Iris pigment epithelial cell (primary cell): ENCODE measurements around the gene PRKCSH.
"Not testable (repeated sequence)": the region's sequence is repeated elsewhere in the genome, so short reads cannot be mapped to it uniquely, and the experiment has no call there.

Experiments
- DNase-seq: peaks from one replicate; pipeline ENCODE4 v3.0.0-alpha.2; 2011; ENCODE audit warnings: low read depth

PRKCSH gene

GRCh38 chr19:11418549-11419506 lies 16.6 kb upstream of the PRKCSH start, which contains the start of gene RGL3:
Gene RGL3 (minus strand): TSS chr19:11419314. CDS start chr19:11419278, 36 bp downstream.
- DNase-seq: no peak

GRCh38 chr19:11420429-11421370 lies 14.7 kb upstream of the PRKCSH start:
- peak; percentile 22 for DNase-seq

GRCh38 chr19:11421371-11422098 lies 13.9 kb upstream of the PRKCSH start:
- DNase-seq: no peak

DNA sequence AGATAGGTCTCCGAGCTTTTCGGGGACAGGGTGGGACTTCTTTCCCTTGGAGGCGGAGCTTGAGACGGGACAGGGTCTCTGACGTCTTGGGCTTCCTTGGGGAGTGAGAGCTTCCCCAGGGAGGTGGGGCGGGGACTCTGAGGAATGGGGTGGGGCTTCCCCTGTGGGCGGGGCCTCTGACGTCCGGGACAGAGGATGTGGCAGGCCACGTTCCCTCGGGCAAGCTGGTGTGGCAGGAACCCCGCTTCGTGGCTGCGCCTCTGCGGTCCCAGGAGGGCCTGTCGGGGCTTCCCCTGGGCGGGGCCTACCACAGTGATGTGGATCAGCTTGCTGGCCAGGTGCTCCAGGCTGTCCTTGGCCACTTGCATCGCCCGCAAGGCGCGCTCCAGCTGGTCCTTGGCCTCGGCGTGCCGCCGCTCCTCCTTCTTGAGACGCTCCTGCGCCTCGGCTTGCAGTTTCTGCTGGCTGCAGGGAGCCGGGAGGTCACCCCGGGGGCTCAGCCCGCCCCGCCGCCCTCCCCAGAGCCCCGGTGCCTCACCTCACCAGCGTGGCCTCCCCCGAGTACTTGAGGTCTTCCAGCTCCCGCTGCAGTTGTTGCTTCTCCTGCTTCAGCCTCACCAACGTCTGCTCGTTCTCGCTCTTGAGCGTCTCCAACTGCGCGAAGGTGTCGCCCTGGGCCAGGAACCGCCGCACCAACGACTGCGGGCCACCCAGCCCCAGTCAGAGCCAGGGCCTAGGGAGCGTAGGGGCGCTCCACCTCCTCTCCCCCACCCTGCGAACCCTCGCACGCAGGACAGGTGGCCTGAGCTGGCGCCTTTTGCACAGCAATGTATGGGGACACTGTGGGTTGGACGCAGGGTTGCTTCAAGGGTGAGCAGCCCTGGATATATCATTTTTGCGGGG lies 13.0 kb upstream of the PRKCSH start:
- DNase-seq: peak; percentile 22

GRCh38 chr19:11423164-11423790 lies 12.2 kb upstream of the PRKCSH start:
- DNase-seq: no peak

GRCh38 chr19:11423791-11424181 lies 11.6 kb upstream of the PRKCSH start:
- DNase-seq: no peak

DNA sequence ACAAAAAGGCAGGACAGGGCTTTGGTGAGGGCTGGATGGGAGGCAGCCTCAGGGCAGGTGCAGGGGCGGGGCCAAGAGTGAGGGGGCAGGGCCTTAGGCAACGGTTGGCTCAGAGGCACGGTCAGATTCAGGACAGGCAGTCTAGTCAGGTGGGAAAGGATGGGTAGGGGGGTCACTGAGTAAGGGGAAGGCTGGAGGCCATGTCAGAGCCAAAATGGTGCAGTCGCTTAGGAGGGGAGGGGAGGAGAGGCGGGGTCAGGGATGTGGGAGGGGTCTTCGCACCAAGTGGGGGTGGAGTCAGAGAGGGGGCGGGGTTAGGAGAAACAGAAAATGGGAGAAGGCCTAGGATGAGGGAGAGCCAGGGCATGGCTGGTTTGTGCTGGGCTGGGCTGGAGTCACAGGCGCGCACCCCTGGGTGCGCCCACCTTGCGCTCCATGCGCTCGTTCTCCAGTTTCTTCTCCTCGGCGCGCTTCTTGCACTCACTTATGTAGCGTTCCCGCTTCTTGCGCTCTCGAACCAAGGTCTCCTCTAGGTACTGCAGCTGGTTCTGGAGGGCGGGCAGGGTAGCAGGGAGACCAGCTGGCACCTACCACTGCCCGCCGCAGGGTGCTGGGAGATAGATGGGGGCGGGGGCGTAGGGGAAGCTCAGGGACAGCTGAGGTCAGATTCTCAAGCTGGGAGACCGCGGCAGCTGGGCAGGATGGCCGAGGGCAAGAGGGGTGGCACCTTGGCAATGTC lies 9.5 kb upstream of the PRKCSH start:
- no peak for DNase-seq

GRCh38 chr19:11426656-11427055 lies 8.8 kb upstream of the PRKCSH start:
- no peak for DNase-seq

- not testable (repeated sequence) for DNase-seq
Measured at GRCh38 chr19:11433526-11433925, 1.9 kb upstream of the PRKCSH start.

GRCh38 chr19:11434703-11435056 lies 755 bp upstream of the PRKCSH start:
- no peak for DNase-seq

DNA sequence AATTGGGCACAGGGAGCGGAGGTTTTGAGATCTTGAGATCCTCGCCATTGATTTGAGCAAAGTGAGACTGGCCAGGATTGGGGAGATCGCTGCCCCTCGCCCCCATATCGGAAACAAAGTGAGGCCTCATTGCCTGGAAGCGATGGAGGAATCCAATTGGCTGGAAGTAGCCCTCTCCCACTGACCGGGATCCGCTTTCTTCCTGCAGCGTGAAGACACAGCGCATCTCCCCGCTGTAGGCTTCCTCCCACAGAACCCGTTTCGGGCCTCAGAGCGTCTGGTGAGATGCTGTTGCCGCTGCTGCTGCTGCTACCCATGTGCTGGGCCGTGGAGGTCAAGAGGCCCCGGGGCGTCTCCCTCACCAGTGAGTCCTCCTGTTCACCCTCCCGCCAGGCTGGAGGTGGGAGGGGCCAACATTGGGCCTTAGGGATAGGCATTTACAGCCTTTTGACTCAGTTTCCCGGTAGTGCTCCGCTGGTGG lies 438 bp downstream of the PRKCSH start:
- peak; percentile 52 for DNase-seq

DNA sequence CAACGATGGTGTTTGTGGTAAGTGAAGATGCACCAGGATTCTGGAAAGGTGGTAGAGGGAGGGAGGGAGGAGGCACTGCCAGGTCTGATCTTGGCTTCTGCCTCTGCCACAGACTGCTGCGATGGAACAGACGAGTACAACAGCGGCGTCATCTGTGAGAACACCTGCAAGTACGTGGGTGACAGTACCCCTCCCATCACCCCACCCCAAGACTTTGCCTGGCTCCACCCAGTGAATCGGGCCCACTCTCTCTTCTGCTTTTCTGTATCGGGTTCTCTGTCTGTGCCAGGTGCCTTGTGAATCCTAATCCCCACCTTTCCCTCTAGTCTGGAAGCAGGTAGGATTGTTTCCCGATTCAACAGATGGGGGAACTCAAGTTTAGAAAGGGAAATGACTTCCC lies 2.5 kb downstream of the PRKCSH start:
- no peak for DNase-seq

DNA sequence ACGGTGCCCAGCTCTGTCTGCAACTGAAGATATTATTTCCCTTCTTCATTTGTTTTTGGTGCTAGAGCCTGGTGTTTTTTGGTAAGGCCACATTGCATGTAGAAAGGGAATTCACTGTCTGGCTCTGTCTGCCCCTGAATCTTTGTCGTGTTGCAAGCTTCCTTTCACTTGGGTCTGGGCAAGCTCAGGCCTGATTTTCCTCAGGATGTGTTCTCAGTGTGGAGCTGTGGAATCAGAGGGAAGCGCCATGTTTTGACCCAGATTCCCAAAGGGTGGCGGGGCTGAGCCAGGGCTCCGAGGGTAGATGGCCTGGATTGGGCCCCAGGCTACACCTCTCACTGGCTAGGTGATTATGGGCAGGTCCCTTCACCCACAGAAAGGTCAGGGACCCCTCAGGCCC lies 8.6 kb downstream of the PRKCSH start:
- no peak for DNase-seq

DNA sequence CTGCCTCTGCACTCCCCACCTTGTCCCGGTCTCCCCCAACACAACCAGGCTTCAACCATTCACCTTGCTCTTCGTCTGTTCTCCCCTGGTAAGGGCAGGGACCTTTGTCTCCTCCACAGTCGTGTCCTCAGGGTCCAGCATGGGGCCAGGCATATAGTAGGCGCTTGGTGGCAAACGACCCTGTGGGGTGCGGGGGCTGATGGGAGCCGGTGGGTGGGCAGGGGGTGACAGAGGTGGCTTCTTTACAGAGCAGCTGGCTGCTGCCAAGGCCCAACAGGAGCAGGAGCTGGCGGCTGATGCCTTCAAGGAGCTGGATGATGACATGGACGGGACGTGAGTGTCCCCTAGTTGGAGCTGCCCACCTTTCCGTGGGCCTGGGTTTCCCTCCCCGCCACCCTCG lies 9.7 kb downstream of the PRKCSH start:
- no peak for DNase-seq

DNA sequence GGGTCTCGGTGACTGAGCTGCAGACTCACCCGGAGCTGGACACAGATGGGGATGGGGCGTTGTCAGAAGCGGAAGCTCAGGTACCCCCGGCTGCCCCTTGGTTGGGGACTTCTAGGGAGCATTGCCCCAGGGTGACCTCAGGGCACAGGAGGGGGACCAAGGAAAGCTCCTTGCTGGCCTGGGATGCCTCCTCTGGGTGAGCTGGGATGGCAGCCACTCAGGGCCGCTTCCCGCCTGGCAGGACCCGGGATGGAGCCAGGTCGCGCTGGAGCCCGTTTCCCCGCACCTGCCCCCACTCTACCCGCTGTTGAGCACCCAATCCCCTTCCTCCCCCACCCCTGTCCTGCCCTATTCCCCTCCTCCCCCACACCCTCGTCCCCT lies 10.8 kb downstream of the PRKCSH start:
- no peak for DNase-seq

- no peak for DNase-seq
Measured at GRCh38 chr19:11446652-11447301, 11.3 kb downstream of the PRKCSH start.

DNA sequence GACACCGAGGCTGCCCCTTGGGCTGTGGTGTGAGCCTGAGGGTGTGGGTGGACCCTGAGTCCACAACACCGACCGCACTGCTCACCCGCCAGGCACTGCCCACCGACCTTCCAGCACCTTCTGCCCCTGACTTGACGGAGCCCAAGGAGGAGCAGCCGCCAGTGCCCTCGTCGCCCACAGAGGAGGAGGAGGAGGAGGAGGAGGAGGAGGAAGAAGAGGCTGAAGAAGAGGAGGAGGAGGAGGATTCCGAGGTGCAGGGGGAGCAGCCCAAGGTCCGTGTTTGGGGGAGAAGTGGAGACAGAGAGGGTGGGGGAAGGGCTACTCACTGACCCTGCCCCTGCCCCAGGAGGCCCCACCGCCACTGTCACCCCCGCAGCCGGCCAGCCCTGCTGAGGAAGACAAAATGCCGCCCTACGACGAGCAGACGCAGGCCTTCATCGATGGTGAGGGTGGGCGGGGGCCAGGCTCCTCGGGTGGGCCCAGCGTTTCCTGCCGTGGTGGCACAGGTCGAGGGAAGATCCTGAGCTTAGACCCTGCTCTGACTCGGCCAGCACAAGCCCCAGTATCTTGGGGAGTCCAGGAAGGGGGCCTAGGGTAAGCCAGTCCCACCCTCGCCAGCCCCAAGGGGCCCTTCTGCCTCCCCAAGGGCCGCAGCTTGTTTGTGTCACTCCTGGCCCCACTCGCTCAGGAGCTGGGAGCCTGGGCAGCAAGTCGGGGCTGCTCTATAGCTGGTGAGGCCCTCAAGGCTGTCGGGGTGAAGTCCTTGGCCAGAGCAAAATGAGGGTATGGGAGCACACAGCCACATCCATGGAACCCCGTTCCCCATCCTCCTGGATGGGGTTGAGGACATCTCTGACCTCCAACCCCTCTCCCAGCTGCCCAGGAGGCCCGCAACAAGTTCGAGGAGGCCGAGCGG lies 12.2 kb downstream of the PRKCSH start:
- no peak for DNase-seq

GRCh38 chr19:11448410-11448809 lies 13.0 kb downstream of the PRKCSH start:
- no peak for DNase-seq
